Adrenal gland (tissue), 12 donors: ENCODE measurements around the gene ITGB5. TPM values are rescaled to one million over a fixed set of nuclear protein-coding genes. Genes with fewer than 3 reads are reported as not detected.

Source experiments
- DNase-seq, 7 donors: peaks; one replicate each; pipeline ENCODE4 v3.0.0-alpha.2; 2019 to 2020
- H3K27ac ChIP-seq, 5 donors: fragments of 200-600 bp; sonication (generic) in 4 of 5; 1 replicate in 3 of 5; 2 replicates in 2 of 5; pipeline versions ENCODE4 v1.5.1 to v1.8.0; 2016 to 2020; ENCODE audit warnings: mild to moderate bottlenecking in 1 of 5
- H3K27me3 ChIP-seq: fragments of 200-600 bp; 2 replicates; pipeline ENCODE4 v1.8.0; 2021
- H3K36me3 ChIP-seq, 2 donors: fragments of 200-600 bp; replicated peaks in 1 of 2; 1 replicate in 1 of 2; 2 replicates in 1 of 2; pipeline versions ENCODE4 v1.5.1 to v1.8.0; 2018 to 2022
- H3K4me1 ChIP-seq, 2 donors: fragments of 200-600 bp; replicated peaks in 1 of 2; 1 replicate in 1 of 2; 2 replicates in 1 of 2; pipeline versions ENCODE4 v1.5.1 to v1.8.0; 2018 to 2021
- H3K4me3 ChIP-seq, 4 donors: fragments of 200-600 bp; sonication (generic) in 3 of 4; one replicate each; pipeline ENCODE4 v1.5.1; 2016 to 2018
- H3K9me3 ChIP-seq, 3 donors: fragments of 200-600 bp; sonication (generic) in 1 of 3; replicated peaks in 1 of 3; 1 replicate in 2 of 3; 2 replicates in 1 of 3; pipeline versions ENCODE4 v1.5.1 to v1.8.0; 2016 to 2021
- POLR2A ChIP-seq, 2 donors: fragments of 450-650 bp; IDR thresholded peaks; one replicate each; pipeline ENCODE4 v1.6.1; 2017; ENCODE audit warnings: antibody characterized with exemption in 2 of 2, mild to moderate bottlenecking in 2 of 2, moderate library complexity in 1 of 2
- WGBS, 4 donors: extraction: QIAGEN DNeasy Blood & Tissue Kit in 2 of 4; methylation state at CpG; one replicate each; pipeline versions ENCODE4 v1.1.5 to v1.1.7; 2013 to 2017; 5-methylcytosine and 5-hydroxymethylcytosine counted together
- intact Hi-C, 2 donors: fragments of 100-400 bp; cut with DNase I; formaldehyde crosslinking; loops; one replicate each; pipeline versions ENCODE4 v1.14.1 to v1.15.0; 2022 to 2023
- polyA plus RNA-seq, 3 donors: library from polyadenylated mRNA; stranded (reverse); fragments of 200-250 nt in 2 of 3; fragments of 350-450 nt in 1 of 3; fragmentation: Illumina TruSeq in 1 of 3; extraction: RNeasy Lipid Tissue Mini Kit (QIAGEN cat#74804) in 1 of 3; gene quantifications; one replicate each; pipeline ENCODE4 v1.2.3, GENCODE V29; 2013 to 2014
- total RNA-seq, 9 donors: library from RNA; depleted of rRNA in 4 of 9; stranded (reverse); fragments of >200 nt in 4 of 9; fragments of 120-200 nt in 1 of 9; fragmentation: NEBNext Ultra II Directional in 1 of 9; extraction: Animal tissue kit (Norgen Biotek cat#: 25700) in 1 of 9; gene quantifications; one replicate each; pipeline versions ENCODE4 v1.1.0 to v1.2.4, GENCODE V29; 2013 to 2023
- TF ChIP-seq, protein P1 (sequence below), 6 experiments: fragments of 450-650 bp in 4 of 6; fragments of 200-600 bp in 2 of 6; sonication (generic) in 1 of 6; IDR thresholded peaks; 1 replicate in 5 of 6; 2 replicates in 1 of 6; pipeline versions ENCODE4 v1.5.1 to v1.8.0; 2016 to 2021; ENCODE audit warnings: antibody characterized with exemption in 6 of 6, mild to moderate bottlenecking in 2 of 6, moderate library complexity in 1 of 6
- donor health status: healthy with polysubstance abuse.
- donor health status: Bipolar disorder and iron deficiency.
- donor health status: DM: yes; HTN: yes; CAD: no.
- donor health status: DM: no; HTN: no; CAD: no.
- donor health status: DM: no; HTN: no; CAD: no.
- donor health status: DM: yes; HTN: yes; CAD: no.

The ITGB5 gene
- total and polyA plus RNA-seq, 12 donors = 9.4 to 404 (median 94.8) TPM

DNA sequence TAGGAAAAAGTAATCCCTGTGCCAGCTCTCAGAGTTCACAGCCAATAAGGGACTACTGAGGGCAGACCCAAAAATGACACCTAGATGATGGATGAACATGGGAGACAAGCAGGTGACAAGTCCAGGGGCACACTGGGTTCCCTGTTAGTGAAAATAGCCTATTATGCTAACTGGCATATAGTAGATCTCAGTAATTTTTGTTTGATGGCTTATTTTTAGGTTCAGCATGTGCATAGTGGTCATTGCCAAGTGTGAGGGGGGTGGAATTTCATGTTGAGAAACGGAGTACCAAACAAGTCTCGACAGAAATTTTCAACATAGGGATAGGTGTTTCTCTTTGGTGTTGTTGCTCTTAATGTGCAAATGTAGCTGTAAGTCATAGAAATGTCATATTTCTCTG is 6.4 kb upstream of the ITGB5 start:
- intact Hi-C loops = no loop called here
- TF ChIP-seq, protein P1, sequence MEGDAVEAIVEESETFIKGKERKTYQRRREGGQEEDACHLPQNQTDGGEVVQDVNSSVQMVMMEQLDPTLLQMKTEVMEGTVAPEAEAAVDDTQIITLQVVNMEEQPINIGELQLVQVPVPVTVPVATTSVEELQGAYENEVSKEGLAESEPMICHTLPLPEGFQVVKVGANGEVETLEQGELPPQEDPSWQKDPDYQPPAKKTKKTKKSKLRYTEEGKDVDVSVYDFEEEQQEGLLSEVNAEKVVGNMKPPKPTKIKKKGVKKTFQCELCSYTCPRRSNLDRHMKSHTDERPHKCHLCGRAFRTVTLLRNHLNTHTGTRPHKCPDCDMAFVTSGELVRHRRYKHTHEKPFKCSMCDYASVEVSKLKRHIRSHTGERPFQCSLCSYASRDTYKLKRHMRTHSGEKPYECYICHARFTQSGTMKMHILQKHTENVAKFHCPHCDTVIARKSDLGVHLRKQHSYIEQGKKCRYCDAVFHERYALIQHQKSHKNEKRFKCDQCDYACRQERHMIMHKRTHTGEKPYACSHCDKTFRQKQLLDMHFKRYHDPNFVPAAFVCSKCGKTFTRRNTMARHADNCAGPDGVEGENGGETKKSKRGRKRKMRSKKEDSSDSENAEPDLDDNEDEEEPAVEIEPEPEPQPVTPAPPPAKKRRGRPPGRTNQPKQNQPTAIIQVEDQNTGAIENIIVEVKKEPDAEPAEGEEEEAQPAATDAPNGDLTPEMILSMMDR (IDR thresholded peaks at IDR 0.05) = no peak
- no peak for TF ChIP-seq POLR2A (IDR thresholded peaks at IDR 0.05)
- Histone ChIP-seq H3K36me3 (no peaks in the 10 kb centered on the region), H3K4me1 (no peaks in the 10 kb centered on the region), H3K27ac (no peak overlapping the region), H3K27me3 (no peaks in the 10 kb centered on the region), H3K9me3 (no peaks in the 10 kb centered on the region), H3K4me3 (no peak overlapping the region)
- 86 to 95% (median 88%) methylated on average over 2 of the region's 2 CpGs for WGBS, 4 donors
- DNase-seq = no peak

DNA sequence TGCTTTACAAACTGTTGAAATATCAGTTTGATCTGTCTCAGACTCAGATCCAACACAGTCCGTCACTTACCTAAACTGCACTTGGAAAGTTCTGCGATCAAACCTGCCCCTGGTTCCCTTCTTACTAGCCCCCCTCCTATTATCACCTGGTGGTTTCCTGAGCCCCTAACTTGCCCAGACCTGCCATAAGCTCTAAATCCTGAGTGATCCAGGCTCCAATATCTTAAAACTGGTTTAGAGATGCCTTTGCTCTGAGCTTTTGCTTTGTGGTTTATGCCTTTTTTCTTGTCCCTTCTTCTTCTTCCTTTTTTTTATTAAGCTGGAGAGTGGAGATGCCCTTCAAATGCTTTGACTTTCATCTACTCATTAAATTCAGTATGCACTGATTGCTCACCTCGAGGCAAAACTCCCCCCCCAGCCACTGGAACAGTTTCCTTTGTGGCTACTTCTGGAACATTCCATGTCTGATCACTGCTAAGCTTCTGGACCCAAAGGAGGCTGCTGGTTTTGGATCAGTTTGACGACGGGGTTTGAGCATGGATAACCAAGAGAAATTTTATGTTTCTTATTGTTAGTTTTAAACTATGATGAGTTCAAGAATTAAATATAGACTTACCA is 3.5 kb upstream of the ITGB5 start:
- DNase-seq = no peak
- TF ChIP-seq, protein P1 (IDR thresholded peaks at IDR 0.05) = no peak
- TF ChIP-seq POLR2A (IDR thresholded peaks at IDR 0.05) = no peak
- H3K27me3 ChIP-seq = no peaks in the 10 kb centered on the region
- WGBS, 4 donors = 84 to 90% (median 88%) methylated on average over 5 of the region's 5 CpGs
- H3K27ac ChIP-seq = no peak overlapping the region
- no peak overlapping the region for H3K4me3 ChIP-seq
- intact Hi-C loops = no loop called here
- H3K9me3 ChIP-seq = no peaks in the 10 kb centered on the region
- H3K4me1 ChIP-seq = peaks cover 0 to 6% of the 10 kb centered on the region in 2 donors
- no peaks in the 10 kb centered on the region for H3K36me3 ChIP-seq

DNA sequence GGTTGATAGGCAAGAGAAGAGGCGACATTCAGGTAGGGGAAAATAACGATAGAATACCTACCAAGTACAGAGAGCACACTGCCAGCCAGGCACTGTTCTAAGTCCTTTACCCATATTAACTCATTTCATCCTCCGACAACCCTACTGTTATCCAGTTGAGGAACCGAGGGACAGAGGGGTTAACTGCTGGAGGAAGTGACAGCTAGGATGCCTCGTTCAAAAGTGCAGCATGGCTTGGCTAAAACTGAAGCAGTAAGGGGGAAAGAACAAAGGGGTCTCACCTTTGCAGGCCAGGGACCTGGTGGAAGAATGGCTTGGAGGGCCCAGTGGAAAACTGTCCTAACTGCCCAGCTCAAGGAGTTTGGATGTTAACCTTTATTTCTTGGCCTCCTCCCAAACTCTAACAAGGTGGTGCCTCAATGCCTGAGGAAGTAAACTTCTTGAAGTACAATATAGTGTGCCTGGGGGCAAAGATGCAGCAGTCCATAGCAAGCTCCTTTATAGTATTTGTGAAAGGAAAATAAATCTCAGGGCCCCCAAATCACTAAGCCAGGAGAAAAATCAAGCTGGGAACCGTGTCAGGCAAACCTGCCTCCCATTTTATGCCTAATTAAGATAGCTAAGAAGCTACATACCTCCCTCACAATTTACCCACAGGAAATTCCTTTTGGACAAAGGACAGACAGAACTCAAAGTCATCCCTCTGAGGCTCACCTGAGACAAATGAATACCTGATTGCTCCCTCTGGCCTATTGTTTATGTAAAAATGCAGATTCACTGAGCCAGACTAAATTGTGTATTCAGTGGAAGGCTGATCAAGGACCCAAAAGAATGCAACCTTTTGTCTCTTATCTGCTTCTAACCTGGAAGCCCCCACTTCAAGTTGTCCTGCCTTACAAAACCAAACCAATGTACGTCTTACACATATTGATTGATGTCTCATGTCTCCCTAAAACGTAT is 1.6 kb upstream of the ITGB5 start:
- no peak overlapping the region for H3K4me3 ChIP-seq
- H3K27me3 ChIP-seq = no peaks in the 10 kb centered on the region
- DNase-seq = no peak
- WGBS, 4 donors = 79 to 85% (median 82%) methylated on average over 8 of the region's 8 CpGs
- intact Hi-C loops = loop anchor here in 1 of 2 donors (5.0 kb wide), 1 partner anchor 101 kb away; no protein-coding TSS in a partner anchor
- no peak for TF ChIP-seq POLR2A (IDR thresholded peaks at IDR 0.05)
- TF ChIP-seq, protein P1 (IDR thresholded peaks at IDR 0.05) = no peak
- H3K27ac ChIP-seq = no peak overlapping the region
- H3K4me1 ChIP-seq = peaks cover 0 to 20% of the 10 kb centered on the region in 2 donors
- no peaks in the 10 kb centered on the region for H3K36me3 ChIP-seq
- H3K9me3 ChIP-seq = no peaks in the 10 kb centered on the region

DNA sequence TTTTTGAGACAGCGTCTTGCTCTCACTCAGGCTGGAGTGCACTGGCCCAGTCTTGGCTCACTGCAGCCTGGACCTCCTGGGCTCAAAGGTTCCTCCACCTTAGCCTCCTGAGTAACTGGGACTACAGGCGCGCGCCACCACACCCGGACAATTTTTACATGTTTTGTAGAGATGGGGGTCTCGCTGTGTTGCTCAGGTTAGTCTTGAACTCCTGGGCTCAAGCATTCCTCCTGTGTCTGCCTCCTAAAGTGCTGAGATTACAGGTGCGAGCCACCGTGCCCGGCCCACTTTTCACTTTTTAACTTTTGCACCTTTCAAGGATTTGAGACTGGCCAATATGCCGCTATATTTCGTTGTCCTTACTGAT is 750 bp upstream of the ITGB5 start:
- H3K36me3 ChIP-seq = no peaks in the 10 kb centered on the region
- no peak for TF ChIP-seq POLR2A (IDR thresholded peaks at IDR 0.05)
- TF ChIP-seq, protein P1 (IDR thresholded peaks at IDR 0.05) = no peak
- intact Hi-C loops = loop anchor here in 1 of 2 donors (5.0 kb wide), 1 partner anchor 101 kb away; no protein-coding TSS in a partner anchor
- peak overlapping the region in 1 of 4 donors; percentile 68 for H3K4me3 ChIP-seq
- no peak for DNase-seq
- H3K27ac ChIP-seq = peak overlapping the region in 1 of 5 donors; percentile 87
- H3K27me3 ChIP-seq = no peaks in the 10 kb centered on the region
- WGBS, 4 donors = 86 to 92% (median 88%) methylated on average over 11 of the region's 11 CpGs
- H3K9me3 ChIP-seq = no peaks in the 10 kb centered on the region
- peaks cover 0 to 25% of the 10 kb centered on the region in 2 donors for H3K4me1 ChIP-seq
